H9 (cell line): ENCODE data around the gene DUS1L. TPM values are rescaled to one million over a fixed set of nuclear protein-coding genes. Genes with fewer than 3 reads are reported as not detected.

Experiments used
- DNase-seq: peaks from one replicate; pipeline ENCODE4 v3.0.0-alpha.2; 2017
- H2AFZ ChIP-seq: one replicate; pipeline ENCODE4 v1.6.1; 2013; ENCODE audit warnings: mild to moderate bottlenecking, low read length, control low read depth, moderate library complexity
- H2AK5ac ChIP-seq: 2 replicates; pipeline ENCODE4 v1.6.1; 2013; ENCODE audit warnings: low read length, control low read depth, mixed read lengths; ENCODE audit not compliant: insufficient read length
- H2BK120ac ChIP-seq: one replicate; pipeline ENCODE4 v1.6.1; 2013; ENCODE audit warnings: low read depth, mild to moderate bottlenecking, low read length, control low read depth, inconsistent platforms; ENCODE audit not compliant: poor library complexity, severe bottlenecking
- H2BK12ac ChIP-seq: 2 replicates; pipeline ENCODE4 v1.6.1; 2013; ENCODE audit warnings: low read length, control low read depth, mixed read lengths, low read depth; ENCODE audit not compliant: insufficient read length
- H2BK15ac ChIP-seq: 2 replicates; pipeline ENCODE4 v1.6.1; 2013; ENCODE audit warnings: low read depth, low read length, control low read depth
- H2BK20ac ChIP-seq: one replicate; pipeline ENCODE4 v1.6.1; 2013; ENCODE audit warnings: low read depth, mild to moderate bottlenecking, low read length, control low read depth, inconsistent platforms; ENCODE audit not compliant: poor library complexity, severe bottlenecking
- H2BK5ac ChIP-seq: 2 replicates; pipeline ENCODE4 v1.6.1; 2013; ENCODE audit warnings: low read length, control low read depth, mixed read lengths; ENCODE audit not compliant: insufficient read length
- H3K14ac ChIP-seq: 2 replicates; pipeline ENCODE4 v1.6.1; 2013; ENCODE audit warnings: low read length, control low read depth; ENCODE audit not compliant: insufficient read depth
- H3K18ac ChIP-seq: 2 replicates; pipeline ENCODE4 v1.6.1; 2013; ENCODE audit warnings: low read depth, mild to moderate bottlenecking, mixed read lengths, low read length, control low read depth; ENCODE audit not compliant: insufficient read length
- H3K23ac ChIP-seq: 2 replicates; pipeline ENCODE4 v1.6.1; 2013; ENCODE audit warnings: low read length, control low read depth, mixed read lengths, low read depth; ENCODE audit not compliant: insufficient read length
- H3K23me2 ChIP-seq: 2 replicates; pipeline ENCODE4 v1.6.1; 2013; ENCODE audit warnings: low read depth, mild to moderate bottlenecking, mixed read lengths, low read length, control low read depth; ENCODE audit not compliant: insufficient read length, poor library complexity, severe bottlenecking
- H3K27ac ChIP-seq: 2 replicates; pipeline ENCODE4 v1.5.1; 2013; ENCODE audit warnings: low read length, control low read depth, mixed read lengths, low read depth; ENCODE audit not compliant: insufficient read length
- H3K27me3 ChIP-seq: 2 replicates; pipeline ENCODE4 v1.6.1; 2013; ENCODE audit warnings: low read length, control low read depth, inconsistent platforms; ENCODE audit not compliant: insufficient read depth
- H3K4ac ChIP-seq: 2 replicates; pipeline ENCODE4 v1.6.1; 2013; ENCODE audit warnings: low read depth, mild to moderate bottlenecking, control low read depth, inconsistent platforms, low read length, moderate library complexity
- H3K4me1 ChIP-seq: 2 replicates; pipeline ENCODE4 v1.6.1; 2013; ENCODE audit warnings: low read length, control low read depth, inconsistent platforms; ENCODE audit not compliant: insufficient read depth
- H3K4me2 ChIP-seq: 2 replicates; pipeline ENCODE4 v1.6.1; 2013; ENCODE audit warnings: low read length, control low read depth, mixed read lengths; ENCODE audit not compliant: insufficient read length, insufficient read depth
- H3K56ac ChIP-seq: 2 replicates; pipeline ENCODE4 v1.6.1; 2013; ENCODE audit warnings: low read depth, mild to moderate bottlenecking, mixed read lengths, low read length, control low read depth; ENCODE audit not compliant: insufficient read length
- H3K79me1 ChIP-seq: 2 replicates; pipeline ENCODE4 v1.6.1; 2013; ENCODE audit warnings: low read depth, mild to moderate bottlenecking, moderate library complexity, low read length, control low read depth, inconsistent platforms; ENCODE audit not compliant: insufficient read depth, poor library complexity, severe bottlenecking
- H3K79me2 ChIP-seq: 2 replicates; pipeline ENCODE4 v1.6.1; 2013; ENCODE audit warnings: low read length, control low read depth, inconsistent platforms; ENCODE audit not compliant: insufficient read depth
- H3K9ac ChIP-seq: 2 replicates; pipeline ENCODE4 v1.6.1; 2013; ENCODE audit warnings: low read length, control low read depth, mixed read lengths; ENCODE audit not compliant: insufficient read length; ENCODE audit errors: extremely low read depth
- H3K9me3 ChIP-seq: one replicate; pipeline ENCODE4 v1.6.1; 2013; ENCODE audit warnings: low read depth, low read length, inconsistent platforms; ENCODE audit not compliant: control insufficient read depth
- H3T11ph ChIP-seq: one replicate; pipeline ENCODE4 v1.6.1; 2013; ENCODE audit warnings: mild to moderate bottlenecking, low read length, control low read depth, inconsistent platforms
- H4K20me1 ChIP-seq: one replicate; pipeline ENCODE4 v1.6.1; 2013; ENCODE audit not compliant: control insufficient read depth, insufficient read length, insufficient read depth
- H4K5ac ChIP-seq: 2 replicates; pipeline ENCODE4 v1.6.1; 2013; ENCODE audit warnings: low read depth, mild to moderate bottlenecking, mixed read lengths, low read length, control low read depth; ENCODE audit not compliant: insufficient read length
- H4K8ac ChIP-seq: replicated peaks from 2 replicates; pipeline ENCODE4 v1.6.1; 2013; ENCODE audit warnings: low read length, control low read depth, mixed read lengths, low read depth; ENCODE audit not compliant: insufficient read length
- H4K91ac ChIP-seq: 2 replicates; pipeline ENCODE4 v1.6.1; 2013; ENCODE audit warnings: low read depth, mild to moderate bottlenecking, moderate library complexity, mixed read lengths, low read length, control low read depth; ENCODE audit not compliant: insufficient read length
- H3K27ac Mint-ChIP-seq, 3 experiments: 2 replicates in 2 of 3; 3 replicates in 1 of 3; pipeline ENCODE4 v1.8.0; 2020 to 2021; ENCODE audit warnings: mixed read lengths in 3 of 3, mild to moderate bottlenecking in 1 of 3, moderate library complexity in 1 of 3
- H3K27me3 Mint-ChIP-seq: 2 replicates; pipeline ENCODE4 v1.8.0; 2021; ENCODE audit warnings: low read depth, mild to moderate bottlenecking, moderate library complexity, mixed read lengths
- H3K36me3 Mint-ChIP-seq, 3 experiments: 2 replicates in 2 of 3; 3 replicates in 1 of 3; pipeline ENCODE4 v1.8.0; 2020 to 2021; ENCODE audit warnings: low read depth in 3 of 3, mixed read lengths in 3 of 3; ENCODE audit not compliant: insufficient read depth in 1 of 3
- H3K4me1 Mint-ChIP-seq, 2 experiments: 2 replicates each; pipeline ENCODE4 v1.8.0; 2020; ENCODE audit warnings: mixed read lengths in 2 of 2
- H3K4me3 Mint-ChIP-seq, 2 experiments: 2 replicates in 1 of 2; 3 replicates in 1 of 2; pipeline ENCODE4 v1.8.0; 2020 to 2021; ENCODE audit warnings: mild to moderate bottlenecking in 2 of 2, mixed read lengths in 2 of 2, moderate library complexity in 1 of 2
- H3K9me3 Mint-ChIP-seq, 2 experiments: 2 replicates in 1 of 2; 3 replicates in 1 of 2; pipeline ENCODE4 v1.8.0; 2020; ENCODE audit warnings: mild to moderate bottlenecking in 2 of 2, mixed read lengths in 2 of 2, moderate library complexity in 1 of 2
- CTCF ChIP-seq: fragments of 200-600 bp; sonication (generic); conservative IDR thresholded peaks from 3 replicates; pipeline ENCODE4 v1.8.0; 2021; ENCODE audit warnings: antibody characterized with exemption, mild to moderate bottlenecking
- WGBS: extraction: QIAGEN DNeasy Blood & Tissue Kit; methylation state at CpG from one replicate; pipeline ENCODE4 v1.1.7; 2013; ENCODE audit warnings: missing lambda C conversion rate, low lambda C conversion rate, mixed read lengths; ENCODE audit not compliant: insufficient read length; ENCODE audit errors: extremely low coverage; 5-methylcytosine and 5-hydroxymethylcytosine counted together
- total RNA-seq: library from RNA; stranded (reverse); gene quantifications from 2 replicates; pipeline ENCODE4 v1.2.1, GENCODE V29; 2021

DUS1L gene
- total RNA-seq, 1 experiment from 2014 or later = 103 TPM

- Mint-ChIP-seq H3K36me3 (peaks cover 6 to 44% (median 43%) of the 10 kb centered on the region in 3 experiments), H3K9me3 (no peaks in the 10 kb centered on the region), H3K4me3 (no peak overlapping the region), H3K27ac (no peak overlapping the region), H3K27me3 (no peaks in the 10 kb centered on the region), H3K4me1 (no peaks in the 10 kb centered on the region)
- Histone ChIP-seq H3K56ac (no peak overlapping the region), H4K20me1 (peaks cover 3% of the 10 kb centered on the region), H3K4ac (no peak overlapping the region), H4K91ac (no peak overlapping the region), H3K18ac (no peak overlapping the region), H3K9me3 (no peaks in the 10 kb centered on the region), H4K8ac (no peak overlapping the region), H2BK120ac (no peak overlapping the region), H4K5ac (no peak overlapping the region), H3K23ac (no peak overlapping the region), H3K27ac (no peak overlapping the region), H3K4me1 (no peaks in the 10 kb centered on the region), H3T11ph (no peak overlapping the region), H3K9ac (no peak overlapping the region), H3K4me2 (no peak overlapping the region), H3K79me2 (no peaks in the 10 kb centered on the region), H2AFZ (no peak overlapping the region), H2AK5ac (no peak overlapping the region), H2BK15ac (no peak overlapping the region), H3K14ac (no peak overlapping the region), H2BK12ac (no peak overlapping the region), H3K79me1 (no peaks in the 10 kb centered on the region), H3K27me3 (no peaks in the 10 kb centered on the region), H2BK20ac (no peak overlapping the region), H2BK5ac (no peak overlapping the region), H3K23me2 (no peaks in the 10 kb centered on the region)
- no CpG with 5 or more reads among the region's 19 CpGs for WGBS
- TF ChIP-seq CTCF = no peak
- no peak for DNase-seq
Observed at GRCh38 chr17:82059272-82060000, 6.2 kb downstream of the DUS1L start.
